Measurements from ENCODE around the gene STK38. TPM values are rescaled to one million over a fixed set of nuclear protein-coding genes. Genes with fewer than 3 reads are reported as not detected.
"Not testable (repeated sequence)": the region's sequence is repeated elsewhere in the genome, so short reads cannot be mapped to it uniquely, and the experiment has no call there.

Gene STK38
- total RNA-seq, 3 donors from 2014 or later = 67.3 to 80.7 (median 69.9) TPM

GRCh38 chr6:36580184-36580526 is 32.9 kb upstream of the STK38 start:
- no peaks in the 10 kb centered on the region for H3K4me1 ChIP-seq (ENCODE audit: low read depth)
- ATAC-seq (peak; percentile 20), DNase-seq (no peak)
- no peak overlapping the region for H3K4me3 ChIP-seq
- no peaks in the 10 kb centered on the region for H3K36me3 ChIP-seq (ENCODE audit: low read depth)
- no peak for TF ChIP-seq CTCF (IDR thresholded peaks at IDR 0.05)
- no peaks in the 10 kb centered on the region for H3K9me3 ChIP-seq
- intact Hi-C loops (cut with DNase I, micrococcal nuclease) = no loop called here

GRCh38 chr6:36578431-36578830 is 31.2 kb upstream of the STK38 start:
- Histone ChIP-seq H3K36me3 (ENCODE audit: low read depth) (no peaks in the 10 kb centered on the region), H3K4me1 (ENCODE audit: low read depth) (no peaks in the 10 kb centered on the region), H3K9me3 (peaks cover 3% of the 10 kb centered on the region), H3K4me3 (no peak overlapping the region)
- ATAC-seq (no peak), DNase-seq (no peak)
- no peak for TF ChIP-seq CTCF (IDR thresholded peaks at IDR 0.05)
- intact Hi-C loops (cut with DNase I, micrococcal nuclease) = no loop called here

GRCh38 chr6:36578030-36578429 is 30.8 kb upstream of the STK38 start:
- TF ChIP-seq CTCF (IDR thresholded peaks at IDR 0.05) = no peak
- no peak overlapping the region for H3K4me3 ChIP-seq
- peaks cover 3% of the 10 kb centered on the region for H3K9me3 ChIP-seq
- no peak for ATAC-seq
- H3K36me3 ChIP-seq (ENCODE audit: low read depth) = no peaks in the 10 kb centered on the region
- no peak for DNase-seq
- no peaks in the 10 kb centered on the region for H3K4me1 ChIP-seq (ENCODE audit: low read depth)
- intact Hi-C loops (cut with DNase I, micrococcal nuclease) = no loop called here

- Histone ChIP-seq H3K36me3 (ENCODE audit: low read depth) (no peaks in the 10 kb centered on the region), H3K4me3 (no peak overlapping the region), H3K9me3 (peaks cover 3% of the 10 kb centered on the region), H3K4me1 (ENCODE audit: low read depth) (no peaks in the 10 kb centered on the region)
- DNase-seq (no peak), ATAC-seq (peak; percentile 51)
- TF ChIP-seq CTCF (IDR thresholded peaks at IDR 0.05) = no peak
- intact Hi-C loops (cut with DNase I, micrococcal nuclease) = no loop called here
Measured at GRCh38 chr6:36577301-36577700, 30.0 kb upstream of the STK38 start.

GRCh38 chr6:36576578-36576977 is 29.3 kb upstream of the STK38 start:
- no peak for TF ChIP-seq CTCF (IDR thresholded peaks at IDR 0.05)
- DNase-seq = no peak
- no peak overlapping the region for H3K4me3 ChIP-seq
- no peaks in the 10 kb centered on the region for H3K36me3 ChIP-seq (ENCODE audit: low read depth)
- intact Hi-C loops (cut with DNase I, micrococcal nuclease) = no loop called here
- peaks cover 3% of the 10 kb centered on the region for H3K9me3 ChIP-seq
- H3K4me1 ChIP-seq (ENCODE audit: low read depth) = no peaks in the 10 kb centered on the region
- no peak for ATAC-seq

GRCh38 chr6:36574679-36575078 is 27.4 kb upstream of the STK38 start:
- ATAC-seq = no peak

GRCh38 chr6:36572353-36573311 is 25.4 kb upstream of the STK38 start:
- intact Hi-C loops (cut with DNase I, micrococcal nuclease) = not testable (repeated sequence)

More at GRCh38 chr6:36574679-36575078, 27.4 kb upstream of the STK38 start:
- DNase-seq = no peak
- H3K4me1 ChIP-seq (ENCODE audit: low read depth) = no peaks in the 10 kb centered on the region
- no peaks in the 10 kb centered on the region for H3K36me3 ChIP-seq (ENCODE audit: low read depth)
- peaks cover 3% of the 10 kb centered on the region for H3K9me3 ChIP-seq
- TF ChIP-seq CTCF (IDR thresholded peaks at IDR 0.05) = no peak
- H3K4me3 ChIP-seq = no peak overlapping the region
- intact Hi-C loops (cut with DNase I, micrococcal nuclease) = no loop called here

More at GRCh38 chr6:36572353-36573311, 25.4 kb upstream of the STK38 start:
- ATAC-seq = peak; percentile 72
- H3K4me3 ChIP-seq; H3K9me3 ChIP-seq; H3K4me1 ChIP-seq (ENCODE audit: low read depth); H3K36me3 ChIP-seq (ENCODE audit: low read depth); DNase-seq: not testable (repeated sequence)

Measured in mucosa of descending colon (tissue), 3 donors.